ENCODE measurements around the gene SCYL1.

The SCYL1 gene

GRCh38 chr11:65501186-65501471 is 23.8 kb upstream of the SCYL1 start:
- peaks cover 50% of the 10 kb centered on the region for H3K36me3 ChIP-seq
- TF ChIP-seq CTCF (IDR thresholded peaks at IDR 0.05), result no peak
- H3K27ac ChIP-seq, result peak overlapping the region; percentile 99
- H3K4me3 ChIP-seq (ENCODE audit: low read depth in 1 of 2, low read length in 1 of 2), result peak overlapping the region; percentile 93 to 96
- H3K9me3 ChIP-seq, result no peaks in the 10 kb centered on the region
- no peaks in the 10 kb centered on the region for H3K27me3 ChIP-seq
- H3K4me1 ChIP-seq (ENCODE audit: control insufficient read depth in 1 of 2, insufficient read depth in 1 of 2, low read depth in 1 of 2, low read length in 1 of 2), result peaks cover 40 to 46% of the 10 kb centered on the region in 2 experiments

- Histone ChIP-seq H3K27ac (peak overlapping the region; percentile 99), H3K27me3 (no peaks in the 10 kb centered on the region), H3K36me3 (peaks cover 56% of the 10 kb centered on the region), H3K4me3 (ENCODE audit: low read depth in 1 of 2, low read length in 1 of 2) (peak overlapping the region; percentile 93 to 96), H3K9me3 (no peaks in the 10 kb centered on the region), H3K4me1 (ENCODE audit: control insufficient read depth in 1 of 2, insufficient read depth in 1 of 2, low read depth in 1 of 2, low read length in 1 of 2) (peaks cover 40 to 46% of the 10 kb centered on the region in 2 experiments)
- no peak for TF ChIP-seq CTCF (IDR thresholded peaks at IDR 0.05)
Observed at GRCh38 chr11:65501472-65502273, 23.2 kb upstream of the SCYL1 start.

- TF ChIP-seq CTCF (IDR thresholded peaks at IDR 0.05), result no peak
- peaks cover 40 to 46% of the 10 kb centered on the region in 2 experiments for H3K4me1 ChIP-seq (ENCODE audit: control insufficient read depth in 1 of 2, insufficient read depth in 1 of 2, low read depth in 1 of 2, low read length in 1 of 2)
- H3K27ac ChIP-seq, result peak overlapping the region; percentile 99
- peaks cover 61% of the 10 kb centered on the region for H3K36me3 ChIP-seq
- no peaks in the 10 kb centered on the region for H3K27me3 ChIP-seq
- H3K4me3 ChIP-seq (ENCODE audit: low read depth in 1 of 2, low read length in 1 of 2), result peak overlapping the region; percentile 93 to 96
- H3K9me3 ChIP-seq, result no peaks in the 10 kb centered on the region
Observed at GRCh38 chr11:65502274-65502554, 22.7 kb upstream of the SCYL1 start.

GRCh38 chr11:65502555-65503367 is 22.1 kb upstream of the SCYL1 start:
- Histone ChIP-seq H3K4me1 (ENCODE audit: control insufficient read depth in 1 of 2, insufficient read depth in 1 of 2, low read depth in 1 of 2, low read length in 1 of 2) (peaks cover 46 to 51% of the 10 kb centered on the region in 2 experiments), H3K36me3 (peaks cover 64% of the 10 kb centered on the region), H3K27me3 (no peaks in the 10 kb centered on the region), H3K27ac (peak overlapping the region; percentile 99), H3K9me3 (no peaks in the 10 kb centered on the region), H3K4me3 (ENCODE audit: low read depth in 1 of 2, low read length in 1 of 2) (peak overlapping the region; percentile 93 to 96)
- TF ChIP-seq CTCF (IDR thresholded peaks at IDR 0.05), result no peak

GRCh38 chr11:65503368-65503948 is 21.4 kb upstream of the SCYL1 start:
- Histone ChIP-seq H3K4me1 (ENCODE audit: control insufficient read depth in 1 of 2, insufficient read depth in 1 of 2, low read depth in 1 of 2, low read length in 1 of 2) (peaks cover 49 to 56% of the 10 kb centered on the region in 2 experiments), H3K9me3 (no peaks in the 10 kb centered on the region), H3K27me3 (no peaks in the 10 kb centered on the region), H3K4me3 (ENCODE audit: low read depth in 1 of 2, low read length in 1 of 2) (peak overlapping the region; percentile 93 to 96), H3K36me3 (peaks cover 64% of the 10 kb centered on the region), H3K27ac (peak overlapping the region; percentile 99)
- TF ChIP-seq CTCF (IDR thresholded peaks at IDR 0.05), result no peak
